GM21619 (cell line): ENCODE results near the gene RHCE.
"Not testable (repeated sequence)": the region's sequence is repeated elsewhere in the genome, so short reads cannot be mapped to it uniquely, and the experiment has no call there.

Experiments used
- ATAC-seq: cut with Tn5 transposase; IDR thresholded peaks from one replicate; pipeline ENCODE4 v1.9.1; 2021; ENCODE audit not compliant: unreplicated experiment

Gene RHCE

GRCh38 chr1:25402947-25403803 is 17.4 kb downstream of the RHCE start:
- ATAC-seq, result not testable (repeated sequence)

- ATAC-seq, result not testable (repeated sequence)
Measured at GRCh38 chr1:25398079-25398478, 22.5 kb downstream of the RHCE start.

DNA sequence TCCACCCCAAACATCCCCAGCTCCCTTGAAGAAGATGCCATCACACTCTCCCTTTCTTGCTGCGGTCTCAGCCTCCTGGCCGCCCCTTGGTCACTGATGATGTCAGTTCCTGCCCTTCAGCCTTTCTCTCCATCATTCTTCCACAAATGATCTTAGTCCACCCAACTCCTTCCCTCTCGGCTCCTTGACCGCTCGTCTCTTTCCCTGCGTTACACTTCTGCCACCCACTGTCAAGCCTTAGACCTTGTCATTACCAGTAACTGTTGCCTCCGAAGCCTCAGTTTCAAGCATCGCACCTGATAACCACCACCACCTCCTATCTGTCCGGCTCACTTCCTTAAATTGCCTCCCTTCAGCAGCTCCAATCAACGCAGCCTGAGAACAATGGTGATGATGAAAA is 23.1 kb downstream of the RHCE start:
- not testable (repeated sequence) for ATAC-seq

DNA sequence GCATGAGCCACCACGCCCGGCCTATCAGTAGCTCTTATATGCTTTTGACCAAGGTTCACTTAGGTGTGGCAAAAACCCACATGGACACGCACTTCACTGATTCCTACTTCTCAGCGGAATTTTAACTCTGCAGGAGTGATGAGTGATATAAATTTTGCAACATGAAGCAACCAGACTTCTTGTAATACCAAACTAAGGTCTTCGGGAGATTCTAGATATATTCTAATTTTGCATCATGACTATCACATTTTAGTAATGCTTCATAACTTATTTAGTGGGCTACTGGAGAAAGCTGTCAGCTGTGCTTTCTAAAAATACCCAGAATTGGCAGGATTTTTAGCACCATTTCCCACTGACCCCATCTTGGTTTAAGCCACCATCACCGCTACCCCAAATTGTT is 27.8 kb downstream of the RHCE start:
- no peak for ATAC-seq

DNA sequence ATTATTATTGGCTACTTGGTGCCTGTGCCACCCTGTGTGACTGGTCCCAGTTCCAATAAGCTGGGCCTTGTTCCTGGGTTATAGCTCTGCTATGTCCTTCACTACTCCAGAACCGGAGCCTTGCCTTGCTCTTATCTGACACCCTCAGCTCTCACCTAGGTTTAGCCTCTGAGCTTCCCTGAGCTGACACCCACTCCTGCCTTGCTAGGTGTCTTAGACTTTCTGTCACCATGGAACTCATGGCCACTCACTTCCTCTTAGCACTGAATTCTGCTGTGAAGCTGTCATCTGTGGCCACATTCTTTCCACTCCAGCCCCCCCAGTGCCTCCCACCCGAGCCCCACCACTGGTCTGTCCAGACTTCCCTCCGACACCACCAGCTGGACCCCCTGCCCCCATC is 30.9 kb downstream of the RHCE start:
- not testable (repeated sequence) for ATAC-seq

GRCh38 chr1:25388691-25389090 is 31.9 kb downstream of the RHCE start:
- not testable (repeated sequence) for ATAC-seq

- ATAC-seq, result not testable (repeated sequence)
Measured at GRCh38 chr1:25387096-25387495, 33.5 kb downstream of the RHCE start.

DNA sequence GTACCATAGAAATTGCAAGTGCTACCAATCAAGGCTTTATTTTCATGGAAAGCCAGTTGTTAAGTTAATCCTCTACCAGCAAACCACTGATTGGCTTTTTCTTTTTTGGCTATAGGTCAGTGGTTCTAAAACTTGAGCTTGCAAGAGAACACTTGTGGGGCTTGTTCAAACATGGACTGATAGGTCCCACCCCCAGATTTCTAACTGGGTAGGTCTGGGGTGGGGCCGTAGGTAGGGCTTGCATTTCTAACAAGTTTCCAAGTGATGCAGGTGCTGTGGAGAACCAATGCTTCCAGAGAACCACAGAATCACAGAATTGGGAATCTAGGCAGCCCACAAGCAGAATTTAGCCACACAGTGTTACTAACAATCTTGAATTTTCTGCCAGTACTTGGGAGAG is 36.8 kb downstream of the RHCE start:
- ATAC-seq, result not testable (repeated sequence)

- ATAC-seq, result not testable (repeated sequence)
Measured at GRCh38 chr1:25383090-25383489, 37.5 kb downstream of the RHCE start.

GRCh38 chr1:25382543-25382942 is 38.1 kb downstream of the RHCE start:
- not testable (repeated sequence) for ATAC-seq

DNA sequence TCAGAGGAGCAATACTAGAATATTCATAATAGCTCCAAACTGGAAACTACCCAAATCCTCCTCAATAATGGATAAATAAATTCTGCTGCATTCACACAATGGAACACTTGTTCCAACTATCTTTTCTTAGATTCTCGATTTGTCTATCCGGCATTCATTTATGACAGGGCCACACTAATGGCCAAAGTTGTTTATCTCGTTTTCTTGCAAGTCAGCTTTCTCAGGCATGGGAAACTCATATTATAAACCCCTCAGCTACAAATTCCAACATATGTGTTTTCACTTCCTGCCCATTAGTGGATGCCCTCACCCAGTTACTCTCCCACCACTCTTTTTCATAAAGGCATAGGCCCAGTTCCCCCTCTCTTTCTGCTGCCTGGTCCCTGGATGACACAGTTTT is 42.3 kb downstream of the RHCE start:
- not testable (repeated sequence) for ATAC-seq

GRCh38 chr1:25371757-25372156 is 48.9 kb downstream of the RHCE start:
- ATAC-seq, result not testable (repeated sequence)

GRCh38 chr1:25369691-25370271 is 50.8 kb downstream of the RHCE start:
- not testable (repeated sequence) for ATAC-seq

GRCh38 chr1:25369241-25369640 is 51.4 kb downstream of the RHCE start:
- no peak for ATAC-seq

- ATAC-seq, result not testable (repeated sequence)
Measured at GRCh38 chr1:25362634-25363559, 57.7 kb downstream of the RHCE start.

GRCh38 chr1:25361901-25362300 is 58.7 kb downstream of the RHCE start:
- no peak for ATAC-seq

DNA sequence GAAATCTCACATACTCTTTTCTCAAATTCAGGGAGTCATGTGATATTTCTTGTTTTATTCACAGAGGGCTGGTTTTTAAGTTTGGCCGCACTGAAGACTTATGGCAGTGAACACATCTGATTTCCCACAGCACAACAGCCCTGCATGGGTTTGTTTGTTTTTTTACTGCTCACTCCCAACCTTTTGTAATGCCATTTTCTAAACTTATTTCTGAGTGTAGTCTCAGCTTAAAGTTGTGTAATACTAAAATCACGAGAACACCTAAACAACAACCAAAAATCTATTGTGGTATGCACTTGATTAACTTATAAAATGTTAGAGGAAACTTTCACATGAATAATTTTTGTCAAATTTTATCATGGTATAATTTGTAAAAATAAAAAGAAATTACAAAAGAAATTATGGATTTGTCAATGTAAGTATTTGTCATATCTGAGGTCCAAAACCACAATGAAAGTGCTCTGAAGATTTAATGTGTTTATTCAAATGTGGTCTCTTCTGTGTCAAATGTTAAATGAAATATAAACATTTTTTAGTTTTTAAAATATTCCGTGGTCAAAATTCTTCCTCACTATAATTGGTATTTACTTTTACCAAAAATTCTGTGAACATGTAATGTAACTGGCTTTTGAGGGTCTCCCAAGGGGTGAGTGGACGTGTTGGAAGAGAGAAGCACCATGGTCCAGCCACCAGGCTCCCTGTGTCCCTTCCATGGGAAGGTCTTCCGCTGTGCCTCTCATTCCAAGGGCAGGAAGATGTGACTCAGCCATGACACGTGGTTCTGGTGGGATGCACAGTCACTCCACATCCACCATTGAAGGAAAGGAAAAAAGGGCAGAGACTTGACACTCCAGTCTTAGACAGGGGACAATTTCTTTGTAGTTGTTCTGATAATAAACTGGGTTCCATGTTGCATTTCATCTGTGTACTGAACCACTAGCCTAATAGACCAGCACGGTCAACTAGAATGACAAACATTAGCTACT is 59.7 kb downstream of the RHCE start:
- ATAC-seq, result no peak

DNA sequence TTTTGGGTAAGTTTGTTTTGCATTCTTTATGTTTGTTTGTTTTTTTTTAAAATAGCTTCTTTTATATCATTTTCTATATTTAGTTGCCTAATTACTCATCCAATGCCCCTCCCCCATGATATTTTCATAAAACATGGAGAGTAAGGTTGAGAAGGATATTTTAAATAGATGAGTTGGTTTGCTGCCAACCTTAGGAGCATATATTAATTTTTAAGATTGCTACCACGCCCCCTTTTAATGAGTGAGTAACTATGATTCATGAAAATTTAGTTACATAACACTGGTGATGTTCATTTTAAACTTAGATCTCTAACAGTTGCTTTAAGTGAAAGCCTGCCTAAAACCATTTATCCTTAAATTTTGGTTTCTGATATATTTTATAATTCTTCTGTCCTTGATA is 63.8 kb downstream of the RHCE start:
- ATAC-seq, result no peak

- ATAC-seq, result no peak
Measured at GRCh38 chr1:25356441-25356840, 64.2 kb downstream of the RHCE start.

GRCh38 chr1:25355841-25356395 is 64.7 kb downstream of the RHCE start:
- no peak for ATAC-seq
